ENCODE results near the gene CENPO. TPM values are rescaled to one million over a fixed set of nuclear protein-coding genes. Genes with fewer than 3 reads are reported as not detected.

CENPO gene, protein sequence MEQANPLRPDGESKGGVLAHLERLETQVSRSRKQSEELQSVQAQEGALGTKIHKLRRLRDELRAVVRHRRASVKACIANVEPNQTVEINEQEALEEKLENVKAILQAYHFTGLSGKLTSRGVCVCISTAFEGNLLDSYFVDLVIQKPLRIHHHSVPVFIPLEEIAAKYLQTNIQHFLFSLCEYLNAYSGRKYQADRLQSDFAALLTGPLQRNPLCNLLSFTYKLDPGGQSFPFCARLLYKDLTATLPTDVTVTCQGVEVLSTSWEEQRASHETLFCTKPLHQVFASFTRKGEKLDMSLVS
- total RNA-seq (2021; ENCODE audit: unreplicated experiment) (27.9 TPM), Bru-seq, nascent RNA (percentile 81 among the genes with signal in this experiment), BruChase-seq, experiment 1, labeled RNA remaining after a 6-hour chase (percentile 78 among the genes with signal in this experiment), BruChase-seq, experiment 2, labeled RNA remaining after a 2-hour chase (percentile 83 among the genes with signal in this experiment)
- 15.0 and 28.3 TPM in 2 replicates for polyA plus RNA-seq (2012)
- long read RNA-seq, full-length matches to known transcripts = 9 of 30 reads
- long read RNA-seq, partial matches to known transcripts = 1 of 30 reads
- long read RNA-seq, other reads (novel, unspliced or antisense) = 20 of 30 reads

DNA sequence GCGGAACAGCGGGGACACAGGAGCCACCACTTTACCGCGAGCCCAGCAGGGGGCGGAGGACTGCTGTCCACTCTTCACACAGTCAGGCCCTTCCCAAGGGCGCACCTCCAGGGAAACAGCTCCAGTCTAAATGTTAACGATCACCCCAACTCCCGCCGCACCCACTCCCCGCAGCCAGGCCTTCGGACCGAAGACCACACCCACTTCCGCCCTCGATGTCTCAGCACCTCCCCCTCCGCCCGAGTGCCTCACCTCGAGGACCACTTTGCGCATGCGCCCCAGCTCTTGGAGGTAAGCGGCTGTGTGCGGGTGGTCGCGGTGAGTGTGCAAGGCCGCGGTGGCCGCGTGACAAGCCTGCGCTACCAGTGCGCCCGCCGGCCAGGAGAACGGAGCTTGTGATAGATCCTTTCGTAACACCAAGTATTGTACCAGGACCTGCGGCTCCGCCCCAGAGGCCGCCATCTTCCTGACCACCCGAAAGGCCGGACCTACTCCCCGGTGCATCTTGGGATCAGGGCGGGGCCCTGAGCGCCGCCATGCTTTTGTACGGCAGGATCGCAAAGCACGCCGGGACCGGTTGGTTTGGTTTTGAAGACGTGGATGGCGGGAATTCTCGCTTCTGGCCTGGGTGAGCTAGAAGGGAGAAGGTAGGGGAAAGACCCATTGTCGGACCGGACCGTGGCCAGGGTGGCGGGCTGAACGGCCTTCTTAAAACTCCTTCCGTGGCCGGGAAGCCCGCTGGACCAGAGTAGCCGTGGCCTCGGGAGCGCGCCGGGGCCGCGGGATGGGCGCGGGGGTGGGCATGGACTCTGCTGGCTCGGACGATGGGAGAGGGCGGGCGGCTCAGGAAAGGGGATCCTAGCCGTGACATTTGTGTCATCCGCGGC, at the start of gene CENPO, which contains the start of gene PTRHD1:
TSS of gene CENPO (plus strand) at position 552 of the 887 bp plus-strand sequence. CDS start 495 bp downstream, outside the sequence.
TSS of gene PTRHD1 (minus strand) at position 518 of the 887 bp plus-strand sequence. CDS start at position 504, 14 bp downstream.
- no TSS peak for BruUV-seq (replicated peaks)
- TF ChIP-seq JUND (IDR thresholded peaks at IDR 0.05) (no peak), CBX3 (IDR thresholded peaks at IDR 0.05; ENCODE audit: low read depth) (peak; percentile 19; the same call in 1 of the 2 replicates), SIN3A (IDR thresholded peaks at IDR 0.05; ENCODE audit: low read depth) (peak; percentile 82), POLR2AphosphoS5 (IDR thresholded peaks at IDR 0.05; ENCODE audit: low read depth, low read length) (peak; percentile 82), YY1 (IDR thresholded peaks at IDR 0.05; ENCODE audit: extremely low read depth, insufficient replicate concordance, low read depth, low read length) (peak; percentile 100), TCF7L2 (IDR thresholded peaks at IDR 0.05; ENCODE audit: borderline replicate concordance, extremely low read depth, insufficient read depth, insufficient read length) (peak; percentile 70), EGR1 (IDR thresholded peaks at IDR 0.05; ENCODE audit: low read depth) (peak; percentile 83), ELF1 (IDR thresholded peaks at IDR 0.05; ENCODE audit: borderline replicate concordance, low read depth) (no peak; the same call in 1 of the 2 replicates), POLR2A (IDR thresholded peaks at IDR 0.05; ENCODE audit: borderline replicate concordance, extremely low read depth, insufficient read depth, insufficient read length) (peak; percentile 87), SP1 (IDR thresholded peaks at IDR 0.05; ENCODE audit: low read depth) (peak; percentile 64), ZNF274 (IDR thresholded peaks at IDR 0.05; ENCODE audit: low read depth, low read length) (no peak), EZH2 (IDR thresholded peaks at IDR 0.05) (no peak), EZH2phosphoT487 (IDR thresholded peaks at IDR 0.05; ENCODE audit: borderline replicate concordance) (no peak), RAD21 (IDR thresholded peaks at IDR 0.05; ENCODE audit: low read depth) (peak; percentile 41), ZFX (IDR thresholded peaks at IDR 0.05) (peak; percentile 43)
- TF ChIP-seq, protein P1, sequence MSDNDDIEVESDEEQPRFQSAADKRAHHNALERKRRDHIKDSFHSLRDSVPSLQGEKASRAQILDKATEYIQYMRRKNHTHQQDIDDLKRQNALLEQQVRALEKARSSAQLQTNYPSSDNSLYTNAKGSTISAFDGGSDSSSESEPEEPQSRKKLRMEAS (IDR thresholded peaks at IDR 0.05) = peak; percentile 78
- TF ChIP-seq, protein P2, sequence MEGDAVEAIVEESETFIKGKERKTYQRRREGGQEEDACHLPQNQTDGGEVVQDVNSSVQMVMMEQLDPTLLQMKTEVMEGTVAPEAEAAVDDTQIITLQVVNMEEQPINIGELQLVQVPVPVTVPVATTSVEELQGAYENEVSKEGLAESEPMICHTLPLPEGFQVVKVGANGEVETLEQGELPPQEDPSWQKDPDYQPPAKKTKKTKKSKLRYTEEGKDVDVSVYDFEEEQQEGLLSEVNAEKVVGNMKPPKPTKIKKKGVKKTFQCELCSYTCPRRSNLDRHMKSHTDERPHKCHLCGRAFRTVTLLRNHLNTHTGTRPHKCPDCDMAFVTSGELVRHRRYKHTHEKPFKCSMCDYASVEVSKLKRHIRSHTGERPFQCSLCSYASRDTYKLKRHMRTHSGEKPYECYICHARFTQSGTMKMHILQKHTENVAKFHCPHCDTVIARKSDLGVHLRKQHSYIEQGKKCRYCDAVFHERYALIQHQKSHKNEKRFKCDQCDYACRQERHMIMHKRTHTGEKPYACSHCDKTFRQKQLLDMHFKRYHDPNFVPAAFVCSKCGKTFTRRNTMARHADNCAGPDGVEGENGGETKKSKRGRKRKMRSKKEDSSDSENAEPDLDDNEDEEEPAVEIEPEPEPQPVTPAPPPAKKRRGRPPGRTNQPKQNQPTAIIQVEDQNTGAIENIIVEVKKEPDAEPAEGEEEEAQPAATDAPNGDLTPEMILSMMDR (IDR thresholded peaks at IDR 0.05 in 2 of 3, conservative IDR thresholded peaks at IDR 0.05 in 1 of 3; ENCODE audit: borderline replicate concordance in 1 of 3, insufficient read depth in 1 of 3, low read depth in 2 of 3, low read length in 2 of 3) = peak in 2 of 3 experiments; percentile 59 to 60; a peak in 4 of 6 replicates
- TF ChIP-seq, protein P3, sequence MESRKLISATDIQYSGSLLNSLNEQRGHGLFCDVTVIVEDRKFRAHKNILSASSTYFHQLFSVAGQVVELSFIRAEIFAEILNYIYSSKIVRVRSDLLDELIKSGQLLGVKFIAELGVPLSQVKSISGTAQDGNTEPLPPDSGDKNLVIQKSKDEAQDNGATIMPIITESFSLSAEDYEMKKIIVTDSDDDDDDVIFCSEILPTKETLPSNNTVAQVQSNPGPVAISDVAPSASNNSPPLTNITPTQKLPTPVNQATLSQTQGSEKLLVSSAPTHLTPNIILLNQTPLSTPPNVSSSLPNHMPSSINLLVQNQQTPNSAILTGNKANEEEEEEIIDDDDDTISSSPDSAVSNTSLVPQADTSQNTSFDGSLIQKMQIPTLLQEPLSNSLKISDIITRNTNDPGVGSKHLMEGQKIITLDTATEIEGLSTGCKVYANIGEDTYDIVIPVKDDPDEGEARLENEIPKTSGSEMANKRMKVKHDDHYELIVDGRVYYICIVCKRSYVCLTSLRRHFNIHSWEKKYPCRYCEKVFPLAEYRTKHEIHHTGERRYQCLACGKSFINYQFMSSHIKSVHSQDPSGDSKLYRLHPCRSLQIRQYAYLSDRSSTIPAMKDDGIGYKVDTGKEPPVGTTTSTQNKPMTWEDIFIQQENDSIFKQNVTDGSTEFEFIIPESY (IDR thresholded peaks at IDR 0.05; ENCODE audit: extremely low read depth, insufficient replicate concordance, low read length) = no peak
- TF ChIP-seq, protein P4, sequence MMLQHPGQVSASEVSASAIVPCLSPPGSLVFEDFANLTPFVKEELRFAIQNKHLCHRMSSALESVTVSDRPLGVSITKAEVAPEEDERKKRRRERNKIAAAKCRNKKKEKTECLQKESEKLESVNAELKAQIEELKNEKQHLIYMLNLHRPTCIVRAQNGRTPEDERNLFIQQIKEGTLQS (IDR thresholded peaks at IDR 0.05) = no peak

More for the DNA sequence above, at the start of gene CENPO, which contains the start of gene PTRHD1:
- DNase-seq (ENCODE audit: low read depth, low spot score) = peak; percentile 94
- Histone ChIP-seq H3K4me1 (ENCODE audit: control insufficient read depth in 1 of 2, insufficient read depth in 2 of 2, low read length in 2 of 2) (peaks cover 12 to 34% of the 10 kb centered on the region in 2 experiments), H3K27me3 (ENCODE audit: insufficient read depth, low read length) (no peaks in the 10 kb centered on the region), H3K9me3 (ENCODE audit: control insufficient read depth in 1 of 2, insufficient read depth in 1 of 2, low read depth in 1 of 2, low read length in 2 of 2) (no peaks in the 10 kb centered on the region), H3K36me3 (ENCODE audit: control insufficient read depth in 1 of 2, insufficient read depth in 2 of 2, low read length in 2 of 2) (peaks cover 0 to 22% of the 10 kb centered on the region in 2 experiments; a peak in 1 of 4 replicates), H3K79me2 (ENCODE audit: insufficient read depth, low read length) (peaks cover 48% of the 10 kb centered on the region), H4K20me1 (ENCODE audit: insufficient read depth) (no peaks in the 10 kb centered on the region), H3K9me2 (ENCODE audit: insufficient read depth) (no peaks in the 10 kb centered on the region), H3K4me2 (ENCODE audit: low read length) (peak within 1 kb of the TSS; percentile 83), H3K27ac (ENCODE audit: low read depth, low read length) (peak within 1 kb of the TSS; percentile 91), H3K9ac (ENCODE audit: low read length) (peak within 1 kb of the TSS; percentile 92), H3K4me3 (replicated peaks in 1 of 2; ENCODE audit: low read depth in 1 of 2, low read length in 2 of 2) (peak within 1 kb of the TSS; percentile 59 to 97), H2AFZ (ENCODE audit: low read depth, low read length, poor library complexity, severe bottlenecking) (peak within 1 kb of the TSS; percentile 59)
- RAD21 ChIA-PET (ENCODE audit: low non-redundant PET in 1 of 2, low total read pairs in 2 of 2, uncharacterized antibody in 2 of 2, unreplicated experiment in 2 of 2) = interaction anchor here in 1 of 2 experiments (0.6 to 1.4 kb wide), 2 partner anchors 26 to 35 kb away, joined by 3 to 5 read pairs; no protein-coding TSS in a partner anchor
- CTCF ChIA-PET = interaction anchor here (1.1 to 1.6 kb wide), 4 partner anchors 17 to 371 kb away, joined by 3 to 6 read pairs (median 5); no protein-coding TSS in a partner anchor
- POLR2A ChIA-PET = interaction anchor here (1.0 kb wide), 1 partner anchor 336 kb away, joined by 3 read pairs; no protein-coding TSS in a partner anchor
- intact Hi-C loops (cut with micrococcal nuclease) = loop anchor here (2.0 kb wide), 1 partner anchor 302 kb away; the partner anchor contains the start of gene NCOA1
- ATAC-seq = peak; percentile 90
